SK-N-SH treated with all-trans-retinoic acid at 6 μM for 48 hours (cell line): Measurements from ENCODE around the gene SUSD6.

Source experiments
- ATAC-seq: fragments of 200-7000 bp; cut with Tn5 transposase; 3 replicates; pipeline ENCODE4 v1.9.1; 2020; ENCODE audit warnings: mild to moderate bottlenecking, moderate library complexity
- ARNTL ChIP-seq: fragments of 450-650 bp; formaldehyde crosslinking; IDR thresholded peaks from 2 replicates; pipeline ENCODE4 v1.5.0; 2020; ENCODE audit warnings: low read depth, mild to moderate bottlenecking, moderate library complexity, borderline replicate concordance
- BACH2 ChIP-seq: fragments of 250-450 bp; sonication (Bioruptor Pico); IDR thresholded peaks from 2 replicates; pipeline ENCODE4 v1.9.0; 2021; ENCODE audit warnings: mild to moderate bottlenecking, borderline replicate concordance
- CSDC2 ChIP-seq: fragments of 250-450 bp; sonication (Bioruptor Pico); IDR thresholded peaks from 2 replicates; pipeline ENCODE4 v1.5.0; 2020; ENCODE audit warnings: mild to moderate bottlenecking, moderate library complexity
- ESRRG ChIP-seq: fragments of 250-450 bp; sonication (Bioruptor Pico); IDR thresholded peaks from 2 replicates; pipeline ENCODE4 v1.6.1; 2021; ENCODE audit warnings: mild to moderate bottlenecking
- GLIS3 ChIP-seq: fragments of 250-450 bp; sonication (Bioruptor Pico); IDR thresholded peaks from 2 replicates; pipeline ENCODE4 v1.5.0; 2020; ENCODE audit warnings: mild to moderate bottlenecking, moderate library complexity
- ISL1 ChIP-seq: fragments of 250-450 bp; sonication (Bioruptor Pico); IDR thresholded peaks from 2 replicates; pipeline ENCODE4 v2.1.2; 2022; ENCODE audit warnings: mild to moderate bottlenecking, moderate library complexity
- OSR1 ChIP-seq: fragments of 250-450 bp; sonication (Bioruptor Pico); IDR thresholded peaks from 2 replicates; pipeline ENCODE4 v1.8.0; 2022; ENCODE audit warnings: moderate library complexity, mild to moderate bottlenecking, inconsistent platforms
- RARB ChIP-seq: fragments of 250-450 bp; sonication (Bioruptor Pico); IDR thresholded peaks from 2 replicates; pipeline ENCODE4 v1.8.0; 2021; ENCODE audit warnings: mild to moderate bottlenecking, moderate library complexity
- SNAI2 ChIP-seq: fragments of 250-450 bp; sonication (Bioruptor Pico); IDR thresholded peaks from 2 replicates; pipeline ENCODE4 v1.5.0; 2020; ENCODE audit warnings: mild to moderate bottlenecking, moderate library complexity
- TCF4 ChIP-seq: fragments of 250-450 bp; sonication (Bioruptor Pico); IDR thresholded peaks from 2 replicates; pipeline ENCODE4 v1.8.0; 2021; ENCODE audit warnings: mild to moderate bottlenecking, moderate library complexity, borderline replicate concordance
- TOX ChIP-seq: fragments of 250-450 bp; sonication (Bioruptor Pico); IDR thresholded peaks from 2 replicates; pipeline ENCODE4 v1.8.0; 2021; ENCODE audit warnings: mild to moderate bottlenecking, moderate library complexity, borderline replicate concordance
- ZC3H10 ChIP-seq: fragments of 250-450 bp; sonication (Bioruptor Pico); IDR thresholded peaks from 2 replicates; pipeline ENCODE4 v1.5.1; 2021; ENCODE audit warnings: mild to moderate bottlenecking, moderate library complexity
- ZFP3 ChIP-seq: fragments of 250-450 bp; sonication (Bioruptor Pico); IDR thresholded peaks from 2 replicates; pipeline ENCODE4 v1.5.0; 2020; ENCODE audit warnings: mild to moderate bottlenecking, moderate library complexity
- ZFP30 ChIP-seq: fragments of 450-650 bp; formaldehyde crosslinking; IDR thresholded peaks from 2 replicates; pipeline ENCODE4 v1.5.0; 2022; ENCODE audit warnings: mild to moderate bottlenecking, moderate library complexity
- ZNF565 ChIP-seq: fragments of 450-650 bp; formaldehyde crosslinking; conservative IDR thresholded peaks from 2 replicates; pipeline ENCODE4 v1.5.0; 2020; ENCODE audit warnings: low read depth, mild to moderate bottlenecking, moderate library complexity
- ZNF70 ChIP-seq: fragments of 450-650 bp; formaldehyde crosslinking; IDR thresholded peaks from 2 replicates; pipeline ENCODE4 v1.5.0; 2020; ENCODE audit warnings: mild to moderate bottlenecking, moderate library complexity
- ZNF8 ChIP-seq: fragments of 450-650 bp; formaldehyde crosslinking; IDR thresholded peaks from 2 replicates; pipeline ENCODE4 v1.5.0; 2020; ENCODE audit warnings: mild to moderate bottlenecking, moderate library complexity
- TF ChIP-seq, protein P1 (sequence below): fragments of 250-450 bp; sonication (Bioruptor Pico); IDR thresholded peaks from 2 replicates; pipeline ENCODE4 v1.8.0; 2021; ENCODE audit warnings: low read depth, mild to moderate bottlenecking, moderate library complexity, borderline replicate concordance
- TF ChIP-seq, protein P2 (sequence below): fragments of 250-450 bp; sonication (Bioruptor Pico); IDR thresholded peaks from 2 replicates; pipeline ENCODE4 v1.5.1; 2021; ENCODE audit warnings: mild to moderate bottlenecking, moderate library complexity
- TF ChIP-seq, protein P3 (sequence below): fragments of 250-450 bp; sonication (Bioruptor Pico); IDR thresholded peaks from 2 replicates; pipeline ENCODE4 v1.5.1; 2020; ENCODE audit warnings: low read depth, mild to moderate bottlenecking, moderate library complexity
- TF ChIP-seq, protein P4 (sequence below): fragments of 250-450 bp; sonication (Bioruptor Pico); IDR thresholded peaks from 2 replicates; pipeline ENCODE4 v1.5.0; 2020; ENCODE audit warnings: mild to moderate bottlenecking, moderate library complexity

The SUSD6 gene

DNA sequence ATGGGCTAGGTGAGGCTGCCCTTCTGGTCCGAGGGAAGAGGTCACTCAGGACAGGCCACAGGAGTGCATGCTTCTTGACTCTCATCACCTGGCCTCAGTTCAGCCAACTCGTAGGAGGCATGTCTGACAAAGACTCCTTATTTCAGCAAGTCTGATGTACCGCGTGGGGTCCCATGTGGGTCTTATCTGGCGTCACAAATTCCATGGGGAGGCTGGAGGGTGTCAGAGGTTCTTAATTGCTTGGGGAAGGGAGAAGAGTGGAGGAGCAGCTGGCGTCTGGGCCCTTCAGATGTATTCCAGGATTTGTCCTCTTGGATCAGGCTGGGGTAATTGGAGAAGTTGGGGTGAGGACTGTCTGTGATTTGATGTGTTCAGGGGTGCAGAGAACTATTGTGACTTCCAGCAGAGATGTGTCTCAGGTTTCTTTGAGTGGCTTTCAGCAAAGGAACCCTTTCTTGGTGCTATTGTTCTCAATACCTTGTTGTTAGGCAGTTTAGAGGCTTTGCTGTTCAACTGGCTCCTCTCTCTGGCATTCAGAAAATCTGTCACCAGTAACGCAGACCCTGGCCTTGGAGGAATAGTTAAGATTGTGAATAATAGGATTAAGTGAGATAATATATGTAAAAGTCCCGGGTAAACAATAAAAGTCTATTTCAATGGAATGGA, 60.1 kb downstream of the SUSD6 start:
- ATAC-seq, result no peak

DNA sequence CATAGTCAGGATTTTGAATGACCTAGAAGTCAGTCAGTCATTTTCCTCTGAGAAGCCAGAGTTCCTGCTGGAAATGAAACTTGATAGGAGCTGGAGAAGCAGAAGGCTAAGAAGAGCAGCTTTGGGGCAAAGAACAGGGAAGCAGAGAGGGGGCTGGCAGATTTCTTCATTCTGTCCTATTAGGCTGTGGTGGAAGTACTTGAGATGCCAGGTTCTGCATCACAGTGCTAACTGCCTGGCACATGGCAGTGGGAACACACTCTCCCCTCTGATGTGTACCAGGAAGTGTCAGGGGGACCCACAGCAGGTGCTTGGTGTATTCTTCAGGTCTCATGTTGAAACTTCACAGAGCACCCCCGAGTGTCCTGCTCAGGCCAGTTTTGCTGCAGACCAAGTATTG, 61.0 kb downstream of the SUSD6 start:
- no peak for ATAC-seq
- TF ChIP-seq ISL1 (no peak), CSDC2 (CRISPR knock-in tag) (no peak), SNAI2 (no peak), ZFP30 (no peak), ARNTL (CRISPR knock-in tag) (no peak), ZNF8 (no peak), ESRRG (CRISPR knock-in tag) (no peak), BACH2 (no peak), TCF4 (CRISPR knock-in tag) (no peak)
- TF ChIP-seq, protein P1, sequence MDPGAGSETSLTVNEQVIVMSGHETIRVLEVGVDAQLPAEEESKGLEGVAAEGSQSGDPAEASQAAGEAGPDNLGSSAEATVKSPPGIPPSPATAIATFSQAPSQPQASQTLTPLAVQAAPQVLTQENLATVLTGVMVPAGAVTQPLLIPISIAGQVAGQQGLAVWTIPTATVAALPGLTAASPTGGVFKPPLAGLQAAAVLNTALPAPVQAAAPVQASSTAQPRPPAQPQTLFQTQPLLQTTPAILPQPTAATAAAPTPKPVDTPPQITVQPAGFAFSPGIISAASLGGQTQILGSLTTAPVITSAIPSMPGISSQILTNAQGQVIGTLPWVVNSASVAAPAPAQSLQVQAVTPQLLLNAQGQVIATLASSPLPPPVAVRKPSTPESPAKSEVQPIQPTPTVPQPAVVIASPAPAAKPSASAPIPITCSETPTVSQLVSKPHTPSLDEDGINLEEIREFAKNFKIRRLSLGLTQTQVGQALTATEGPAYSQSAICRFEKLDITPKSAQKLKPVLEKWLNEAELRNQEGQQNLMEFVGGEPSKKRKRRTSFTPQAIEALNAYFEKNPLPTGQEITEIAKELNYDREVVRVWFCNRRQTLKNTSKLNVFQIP (CRISPR knock-in tag), result no peak
- TF ChIP-seq, protein P2, sequence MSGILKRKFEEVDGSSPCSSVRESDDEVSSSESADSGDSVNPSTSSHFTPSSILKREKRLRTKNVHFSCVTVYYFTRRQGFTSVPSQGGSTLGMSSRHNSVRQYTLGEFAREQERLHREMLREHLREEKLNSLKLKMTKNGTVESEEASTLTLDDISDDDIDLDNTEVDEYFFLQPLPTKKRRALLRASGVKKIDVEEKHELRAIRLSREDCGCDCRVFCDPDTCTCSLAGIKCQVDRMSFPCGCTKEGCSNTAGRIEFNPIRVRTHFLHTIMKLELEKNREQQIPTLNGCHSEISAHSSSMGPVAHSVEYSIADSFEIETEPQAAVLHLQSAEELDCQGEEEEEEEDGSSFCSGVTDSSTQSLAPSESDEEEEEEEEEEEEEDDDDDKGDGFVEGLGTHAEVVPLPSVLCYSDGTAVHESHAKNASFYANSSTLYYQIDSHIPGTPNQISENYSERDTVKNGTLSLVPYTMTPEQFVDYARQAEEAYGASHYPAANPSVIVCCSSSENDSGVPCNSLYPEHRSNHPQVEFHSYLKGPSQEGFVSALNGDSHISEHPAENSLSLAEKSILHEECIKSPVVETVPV (CRISPR knock-in tag), result no peak

More for the DNA sequence above, 60.1 kb downstream of the SUSD6 start:
- TF ChIP-seq SNAI2 (no peak), ISL1 (no peak), ESRRG (CRISPR knock-in tag) (no peak), GLIS3 (CRISPR knock-in tag) (no peak), ZFP30 (no peak), ZFP3 (CRISPR knock-in tag) (no peak), TCF4 (CRISPR knock-in tag) (no peak), RARB (no peak), ZNF565 (CRISPR knock-in tag) (no peak), OSR1 (CRISPR knock-in tag) (no peak), ARNTL (CRISPR knock-in tag) (no peak), ZNF8 (no peak), TOX (CRISPR knock-in tag) (no peak), ZC3H10 (no peak), ZNF70 (CRISPR knock-in tag) (no peak), BACH2 (no peak)
- TF ChIP-seq, protein P2 (CRISPR knock-in tag), result no peak
- TF ChIP-seq, protein P3, sequence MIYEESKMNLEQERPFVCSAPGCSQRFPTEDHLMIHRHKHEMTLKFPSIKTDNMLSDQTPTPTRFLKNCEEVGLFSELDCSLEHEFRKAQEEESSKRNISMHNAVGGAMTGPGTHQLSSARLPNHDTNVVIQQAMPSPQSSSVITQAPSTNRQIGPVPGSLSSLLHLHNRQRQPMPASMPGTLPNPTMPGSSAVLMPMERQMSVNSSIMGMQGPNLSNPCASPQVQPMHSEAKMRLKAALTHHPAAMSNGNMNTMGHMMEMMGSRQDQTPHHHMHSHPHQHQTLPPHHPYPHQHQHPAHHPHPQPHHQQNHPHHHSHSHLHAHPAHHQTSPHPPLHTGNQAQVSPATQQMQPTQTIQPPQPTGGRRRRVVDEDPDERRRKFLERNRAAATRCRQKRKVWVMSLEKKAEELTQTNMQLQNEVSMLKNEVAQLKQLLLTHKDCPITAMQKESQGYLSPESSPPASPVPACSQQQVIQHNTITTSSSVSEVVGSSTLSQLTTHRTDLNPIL (CRISPR knock-in tag), result no peak
- TF ChIP-seq, protein P1 (CRISPR knock-in tag), result no peak
- TF ChIP-seq, protein P4, sequence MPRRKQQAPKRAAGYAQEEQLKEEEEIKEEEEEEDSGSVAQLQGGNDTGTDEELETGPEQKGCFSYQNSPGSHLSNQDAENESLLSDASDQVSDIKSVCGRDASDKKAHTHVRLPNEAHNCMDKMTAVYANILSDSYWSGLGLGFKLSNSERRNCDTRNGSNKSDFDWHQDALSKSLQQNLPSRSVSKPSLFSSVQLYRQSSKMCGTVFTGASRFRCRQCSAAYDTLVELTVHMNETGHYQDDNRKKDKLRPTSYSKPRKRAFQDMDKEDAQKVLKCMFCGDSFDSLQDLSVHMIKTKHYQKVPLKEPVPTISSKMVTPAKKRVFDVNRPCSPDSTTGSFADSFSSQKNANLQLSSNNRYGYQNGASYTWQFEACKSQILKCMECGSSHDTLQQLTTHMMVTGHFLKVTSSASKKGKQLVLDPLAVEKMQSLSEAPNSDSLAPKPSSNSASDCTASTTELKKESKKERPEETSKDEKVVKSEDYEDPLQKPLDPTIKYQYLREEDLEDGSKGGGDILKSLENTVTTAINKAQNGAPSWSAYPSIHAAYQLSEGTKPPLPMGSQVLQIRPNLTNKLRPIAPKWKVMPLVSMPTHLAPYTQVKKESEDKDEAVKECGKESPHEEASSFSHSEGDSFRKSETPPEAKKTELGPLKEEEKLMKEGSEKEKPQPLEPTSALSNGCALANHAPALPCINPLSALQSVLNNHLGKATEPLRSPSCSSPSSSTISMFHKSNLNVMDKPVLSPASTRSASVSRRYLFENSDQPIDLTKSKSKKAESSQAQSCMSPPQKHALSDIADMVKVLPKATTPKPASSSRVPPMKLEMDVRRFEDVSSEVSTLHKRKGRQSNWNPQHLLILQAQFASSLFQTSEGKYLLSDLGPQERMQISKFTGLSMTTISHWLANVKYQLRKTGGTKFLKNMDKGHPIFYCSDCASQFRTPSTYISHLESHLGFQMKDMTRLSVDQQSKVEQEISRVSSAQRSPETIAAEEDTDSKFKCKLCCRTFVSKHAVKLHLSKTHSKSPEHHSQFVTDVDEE (CRISPR knock-in tag), result no peak
